Measurements from ENCODE around the gene CUEDC1.

CUEDC1 gene

GRCh38 chr17:57915985-57916757, 39.0 kb downstream of the CUEDC1 start:
- DNase-seq (ENCODE audit: low read depth in 2 of 2): no peak

GRCh38 chr17:57915544-57915943, 39.7 kb downstream of the CUEDC1 start:
- no peak for DNase-seq (ENCODE audit: low read depth in 2 of 2)

GRCh38 chr17:57914273-57915142, 40.7 kb downstream of the CUEDC1 start:
- no peak for DNase-seq (ENCODE audit: low read depth in 2 of 2)

GRCh38 chr17:57913575-57914272, 41.5 kb downstream of the CUEDC1 start:
- DNase-seq (ENCODE audit: low read depth in 2 of 2): no peak

GRCh38 chr17:57911834-57912673, 43.2 kb downstream of the CUEDC1 start:
- DNase-seq (ENCODE audit: low read depth in 2 of 2): no peak

GRCh38 chr17:57910462-57911420, 44.5 kb downstream of the CUEDC1 start:
- DNase-seq (ENCODE audit: low read depth in 2 of 2): no peak

- no peak for DNase-seq (ENCODE audit: low read depth in 2 of 2)
These were observed 45.7 kb downstream of the CUEDC1 start for GRCh38 chr17:57909551-57909950.

GRCh38 chr17:57908278-57908677, 46.9 kb downstream of the CUEDC1 start:
- DNase-seq (ENCODE audit: low read depth in 2 of 2): no peak

GRCh38 chr17:57906910-57907309, 48.3 kb downstream of the CUEDC1 start:
- DNase-seq (ENCODE audit: low read depth in 2 of 2): no peak

GRCh38 chr17:57905875-57906455, 49.2 kb downstream of the CUEDC1 start:
- DNase-seq (ENCODE audit: low read depth in 2 of 2): no peak

- no peak for DNase-seq (ENCODE audit: low read depth in 2 of 2)
These were observed 51.3 kb downstream of the CUEDC1 start for GRCh38 chr17:57903961-57904360.

GRCh38 chr17:57902800-57903759, 52.1 kb downstream of the CUEDC1 start:
- DNase-seq (ENCODE audit: low read depth in 2 of 2): no peak

GRCh38 chr17:57902117-57902799, 53.0 kb downstream of the CUEDC1 start:
- DNase-seq (ENCODE audit: low read depth in 2 of 2): no peak

- DNase-seq (ENCODE audit: low read depth in 2 of 2): no peak
These were observed 54.0 kb downstream of the CUEDC1 start for GRCh38 chr17:57900991-57901743.

GRCh38 chr17:57899822-57900221, 55.4 kb downstream of the CUEDC1 start:
- DNase-seq (ENCODE audit: low read depth in 2 of 2): no peak

GRCh38 chr17:57899391-57899790, 55.8 kb downstream of the CUEDC1 start:
- no peak for DNase-seq (ENCODE audit: low read depth in 2 of 2)

Data from activated CD4-positive, alpha-beta T cell treated with anti-CD3 and anti-CD28 coated beads for 24 hours (primary cell).